Fibroblast of mammary gland (primary cell): ENCODE results near the gene NUDT21.

ENCODE experiments used
- DNase-seq: peaks from one replicate; pipeline ENCODE4 v3.0.0-alpha.2; 2010; ENCODE audit warnings: low read depth
- H3K4me3 ChIP-seq: 2 replicates; pipeline ENCODE4 v1.5.1; 2011; ENCODE audit warnings: low read depth, mild to moderate bottlenecking, low read length, moderate library complexity; ENCODE audit not compliant: control insufficient read depth
- CTCF ChIP-seq: conservative IDR thresholded peaks from 2 replicates; pipeline ENCODE4 v1.5.1; 2011; ENCODE audit warnings: low read depth, low read length, inconsistent platforms; ENCODE audit not compliant: control insufficient read depth, insufficient read depth

The NUDT21 gene

GRCh38 chr16:56475201-56475600 is 24.1 kb upstream of the NUDT21 start:
- no peak for TF ChIP-seq CTCF
- H3K4me3 ChIP-seq = no peak overlapping the region
- no peak for DNase-seq

- no peak for DNase-seq
- no peak for TF ChIP-seq CTCF
- H3K4me3 ChIP-seq = no peak overlapping the region
Measured at GRCh38 chr16:56470666-56471065, 19.5 kb upstream of the NUDT21 start.

GRCh38 chr16:56470232-56470631 is 19.1 kb upstream of the NUDT21 start:
- DNase-seq = no peak
- no peak for TF ChIP-seq CTCF

GRCh38 chr16:56469748-56470147 is 18.6 kb upstream of the NUDT21 start:
- DNase-seq = no peak
- H3K4me3 ChIP-seq = no peak overlapping the region
- TF ChIP-seq CTCF = no peak

More at GRCh38 chr16:56470232-56470631, 19.1 kb upstream of the NUDT21 start:
- H3K4me3 ChIP-seq = no peak overlapping the region

GRCh38 chr16:56468800-56469199 is 17.7 kb upstream of the NUDT21 start:
- no peak for DNase-seq
- no peak for TF ChIP-seq CTCF
- H3K4me3 ChIP-seq = no peak overlapping the region

- TF ChIP-seq CTCF = no peak
- DNase-seq = no peak
- no peak overlapping the region for H3K4me3 ChIP-seq
Measured at GRCh38 chr16:56466344-56466743, 15.2 kb upstream of the NUDT21 start.

- H3K4me3 ChIP-seq = no peak overlapping the region
- no peak for DNase-seq
- TF ChIP-seq CTCF = no peak
Measured at GRCh38 chr16:56463153-56463552, 12.0 kb upstream of the NUDT21 start.
